ENCODE data around the gene PCNT. TPM values are rescaled to one million over a fixed set of nuclear protein-coding genes. Genes with fewer than 3 reads are reported as not detected.
"Not testable (repeated sequence)": the region's sequence is repeated elsewhere in the genome, so short reads cannot be mapped to it uniquely, and the experiment has no call there.

The PCNT gene
- total RNA-seq, 1 donor from 2014 or later = 53.3 TPM

DNA sequence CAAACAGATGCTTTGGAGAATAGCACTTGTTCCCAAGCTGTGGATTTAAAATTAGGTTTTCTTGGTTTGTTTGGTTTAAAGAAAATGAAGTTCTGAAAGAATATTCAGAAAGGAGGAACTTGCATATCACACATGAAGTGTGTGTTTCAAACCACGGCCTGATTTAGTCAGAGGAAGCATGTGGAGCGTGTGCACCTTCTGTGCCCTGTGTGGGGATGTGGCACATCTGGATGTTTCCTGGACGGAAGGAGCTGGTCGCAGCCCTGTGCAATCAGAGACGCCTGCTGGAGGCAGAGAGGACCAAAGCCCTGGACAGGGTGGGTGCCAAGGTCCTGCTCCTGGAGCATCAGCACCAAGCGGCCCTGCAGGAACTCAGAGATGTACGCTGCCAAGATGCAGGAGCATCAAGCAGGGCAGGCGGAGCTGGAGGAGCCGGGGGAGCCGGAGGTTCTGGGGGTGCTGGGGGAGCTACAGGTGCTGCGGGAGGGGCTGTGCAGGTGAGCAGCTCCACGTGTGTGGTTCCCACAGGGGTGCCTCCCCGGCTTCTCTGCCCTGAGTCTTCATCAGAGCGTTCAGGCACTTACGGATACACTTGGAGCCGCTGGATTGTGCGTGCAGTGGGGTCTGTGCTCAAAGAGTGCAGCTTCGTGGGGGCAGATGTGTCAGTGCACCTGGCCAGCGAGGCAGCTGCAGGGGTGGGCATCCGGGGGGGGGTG lies 45.7 kb downstream of the PCNT start:
- no peak overlapping the region for H3K4me3 Mint-ChIP-seq (ENCODE audit: low read depth)
- peaks cover 17% of the 10 kb centered on the region for H3K36me3 Mint-ChIP-seq (ENCODE audit: insufficient read depth)
- TF ChIP-seq CTCF (IDR thresholded peaks at IDR 0.05; ENCODE audit: unreplicated experiment) = no peak
- DNase-seq (ENCODE audit: low spot score, unreplicated experiment) = no peak
- no peaks in the 10 kb centered on the region for H3K4me1 Mint-ChIP-seq (ENCODE audit: low read depth)
- H3K27ac Mint-ChIP-seq = no peak overlapping the region
- no peaks in the 10 kb centered on the region for H3K27me3 Mint-ChIP-seq
- H3K9me3 Mint-ChIP-seq (ENCODE audit: low read depth) = no peaks in the 10 kb centered on the region

GRCh38 chr21:46371204-46372013 lies 47.5 kb downstream of the PCNT start:
- no peaks in the 10 kb centered on the region for H3K9me3 Mint-ChIP-seq (ENCODE audit: low read depth)
- DNase-seq (ENCODE audit: low spot score, unreplicated experiment) = no peak
- TF ChIP-seq CTCF (IDR thresholded peaks at IDR 0.05; ENCODE audit: unreplicated experiment) = no peak
- H3K27me3 Mint-ChIP-seq = no peaks in the 10 kb centered on the region
- no peak overlapping the region for H3K27ac Mint-ChIP-seq
- no peak overlapping the region for H3K4me3 Mint-ChIP-seq (ENCODE audit: low read depth)
- H3K4me1 Mint-ChIP-seq (ENCODE audit: low read depth) = no peaks in the 10 kb centered on the region
- peaks cover 8% of the 10 kb centered on the region for H3K36me3 Mint-ChIP-seq (ENCODE audit: insufficient read depth)

DNA sequence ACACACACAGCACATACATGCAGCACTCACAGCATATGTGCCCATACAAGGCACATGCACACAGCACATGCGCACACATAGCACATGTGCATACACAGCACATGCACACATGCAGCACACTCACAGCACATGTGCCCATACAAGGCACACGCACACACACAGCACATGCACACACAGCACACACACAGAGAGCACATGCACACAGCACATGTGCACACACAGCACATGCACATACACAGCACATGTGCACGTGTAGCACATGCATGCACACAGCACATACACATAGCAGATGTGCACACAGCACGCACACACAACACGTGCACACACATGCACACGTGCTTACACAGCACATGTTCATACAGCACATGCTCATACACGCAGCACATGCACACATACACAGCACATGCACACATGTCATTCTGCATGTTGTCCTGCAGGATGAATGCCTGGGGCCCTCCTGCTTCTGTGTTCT lies 48.1 kb downstream of the PCNT start:
- Mint-ChIP-seq H3K4me1 (ENCODE audit: low read depth) (peaks cover 3% of the 10 kb centered on the region), H3K4me3 (ENCODE audit: low read depth) (no peak overlapping the region), H3K9me3 (ENCODE audit: low read depth) (no peaks in the 10 kb centered on the region), H3K36me3 (ENCODE audit: insufficient read depth) (peaks cover 6% of the 10 kb centered on the region), H3K27me3 (no peaks in the 10 kb centered on the region), H3K27ac (no peak overlapping the region)
- no peak for DNase-seq (ENCODE audit: low spot score, unreplicated experiment)
- TF ChIP-seq CTCF (IDR thresholded peaks at IDR 0.05; ENCODE audit: unreplicated experiment) = no peak

GRCh38 chr21:46372947-46373346 lies 49.0 kb downstream of the PCNT start:
- H3K27ac Mint-ChIP-seq; H3K9me3 Mint-ChIP-seq (ENCODE audit: low read depth); H3K4me3 Mint-ChIP-seq (ENCODE audit: low read depth); H3K36me3 Mint-ChIP-seq (ENCODE audit: insufficient read depth); H3K4me1 Mint-ChIP-seq (ENCODE audit: low read depth); DNase-seq (ENCODE audit: low spot score, unreplicated experiment); H3K27me3 Mint-ChIP-seq: not testable (repeated sequence)

DNA sequence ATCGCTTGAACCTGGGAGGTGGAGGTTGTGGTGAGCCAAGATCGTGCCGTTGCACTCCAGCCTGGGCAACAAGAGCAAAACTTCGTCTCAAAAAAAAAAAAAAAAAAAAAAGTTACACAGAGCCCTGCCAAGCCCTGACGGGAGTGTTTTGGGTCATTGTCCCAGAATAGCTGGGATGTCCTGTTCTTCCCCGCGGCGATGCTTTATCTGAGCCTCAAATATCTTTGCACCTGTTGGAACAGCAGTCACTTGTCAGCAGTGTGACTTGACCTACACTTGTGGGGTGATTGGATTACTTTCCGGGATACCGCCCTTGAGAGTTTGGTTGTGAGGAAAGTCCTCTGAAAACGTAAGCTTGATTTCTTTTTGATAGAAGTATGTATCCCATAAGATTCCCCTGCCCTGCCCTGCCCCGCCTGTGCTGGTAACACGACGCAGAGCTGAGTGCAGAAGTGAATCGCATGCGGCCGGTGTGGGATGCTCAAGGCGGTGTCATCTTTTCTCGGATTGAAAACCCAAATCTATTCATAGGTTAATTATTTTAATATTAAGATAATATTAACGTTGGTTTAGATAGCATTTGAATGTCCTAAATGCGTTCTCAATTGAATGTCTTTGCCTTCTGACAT lies 50.9 kb downstream of the PCNT start:
- Mint-ChIP-seq H3K9me3 (ENCODE audit: low read depth) (no peaks in the 10 kb centered on the region), H3K27ac (no peak overlapping the region), H3K4me3 (ENCODE audit: low read depth) (no peak overlapping the region), H3K36me3 (ENCODE audit: insufficient read depth) (peaks cover 7% of the 10 kb centered on the region), H3K27me3 (no peaks in the 10 kb centered on the region), H3K4me1 (ENCODE audit: low read depth) (peaks cover 6% of the 10 kb centered on the region)
- DNase-seq (ENCODE audit: low spot score, unreplicated experiment) = no peak
- no peak for TF ChIP-seq CTCF (IDR thresholded peaks at IDR 0.05; ENCODE audit: unreplicated experiment)
